Measurements from ENCODE around the gene WWC1.
"Not testable (repeated sequence)": the region's sequence is repeated elsewhere in the genome, so short reads cannot be mapped to it uniquely, and the experiment has no call there.

The WWC1 gene

GRCh38 chr5:168339109-168339771 lies 47.8 kb downstream of the WWC1 start:
- no peak for DNase-seq

- DNase-seq = not testable (repeated sequence)
These were observed 48.3 kb downstream of the WWC1 start for GRCh38 chr5:168339772-168340140.

GRCh38 chr5:168340487-168340886 lies 49.0 kb downstream of the WWC1 start:
- DNase-seq = no peak

GRCh38 chr5:168341178-168341577 lies 49.7 kb downstream of the WWC1 start:
- no peak for DNase-seq

- no peak for DNase-seq
These were observed 50.8 kb downstream of the WWC1 start for GRCh38 chr5:168342151-168342825.

GRCh38 chr5:168342985-168343384 lies 51.5 kb downstream of the WWC1 start:
- no peak for DNase-seq

- DNase-seq = peak; percentile 82
These were observed 55.0 kb downstream of the WWC1 start for GRCh38 chr5:168346417-168346816.

GRCh38 chr5:168347368-168348083 lies 56.1 kb downstream of the WWC1 start:
- DNase-seq = no peak

GRCh38 chr5:168348084-168348414 lies 56.6 kb downstream of the WWC1 start:
- no peak for DNase-seq

- no peak for DNase-seq
These were observed 58.9 kb downstream of the WWC1 start for GRCh38 chr5:168350315-168350714.

GRCh38 chr5:168353216-168353957 lies 61.9 kb downstream of the WWC1 start:
- DNase-seq = no peak

- DNase-seq = no peak
These were observed 63.0 kb downstream of the WWC1 start for GRCh38 chr5:168354397-168354796.

- no peak for DNase-seq
These were observed 64.7 kb downstream of the WWC1 start for GRCh38 chr5:168356171-168356570.

- no peak for DNase-seq
These were observed 65.1 kb downstream of the WWC1 start for GRCh38 chr5:168356592-168356991.

GRCh38 chr5:168357876-168358275 lies 66.4 kb downstream of the WWC1 start:
- no peak for DNase-seq

GRCh38 chr5:168359820-168360460 lies 68.5 kb downstream of the WWC1 start:
- no peak for DNase-seq

- no peak for DNase-seq
These were observed 69.3 kb downstream of the WWC1 start for GRCh38 chr5:168360521-168361285.

- no peak for DNase-seq
These were observed 70.8 kb downstream of the WWC1 start for GRCh38 chr5:168362097-168362885.

GRCh38 chr5:168364151-168364661 lies 72.8 kb downstream of the WWC1 start:
- peak; percentile 52 for DNase-seq

- no peak for DNase-seq
These were observed 73.5 kb downstream of the WWC1 start for GRCh38 chr5:168364750-168365550.

Measured in kidney glomerular epithelial cell (primary cell).